NCI-H146 treated with DMSO at 0.1 percent for 48 hours (cell line): ENCODE results near the gene SLC35F3.
"Not testable (repeated sequence)": the region's sequence is repeated elsewhere in the genome, so short reads cannot be mapped to it uniquely, and the experiment has no call there.

Source experiments
- DNase-seq: peaks from one replicate; lab custom pipeline; 2025; ENCODE audit not compliant: unreplicated experiment; lab: John Stamatoyannopoulos, UW

SLC35F3 gene

DNA sequence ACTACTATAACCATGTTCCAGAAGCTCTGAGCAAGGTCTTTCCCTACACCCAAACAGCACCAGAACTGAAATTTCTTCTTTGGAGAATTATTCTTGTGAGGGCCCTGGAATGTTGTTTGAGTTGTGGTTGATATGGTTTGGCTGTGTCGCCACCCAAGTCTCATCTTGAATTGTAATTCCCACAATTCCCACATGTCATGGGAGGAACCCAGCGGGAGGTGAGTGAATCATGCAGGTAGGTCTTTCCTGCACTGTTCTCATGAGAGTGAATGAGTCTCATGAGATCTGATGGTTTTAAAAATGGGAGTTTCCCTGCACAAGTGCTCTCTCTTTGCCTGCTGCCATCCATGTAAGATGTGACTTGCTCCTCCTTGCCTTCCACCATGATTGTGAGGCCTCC lies 272.4 kb downstream of the SLC35F3 start:
- not testable (repeated sequence) for DNase-seq

DNA sequence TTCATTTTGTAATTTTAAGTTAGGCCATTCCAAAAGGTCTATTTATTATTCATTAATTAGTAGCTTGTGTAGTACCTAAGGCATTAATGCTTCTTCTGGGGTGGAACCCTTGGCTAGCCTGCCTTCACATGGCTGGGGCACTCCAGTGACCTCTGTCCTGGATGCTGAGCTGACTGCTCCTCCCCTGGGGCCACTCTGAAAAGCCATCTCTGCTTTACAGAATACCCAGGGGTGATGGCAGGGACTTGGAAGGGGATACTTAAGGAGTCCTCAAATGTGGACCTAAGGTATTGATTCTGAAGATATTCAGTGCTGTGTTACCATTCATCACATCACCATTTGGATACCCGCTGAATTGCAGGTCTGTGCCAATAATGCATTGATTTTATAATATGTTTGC lies 281.0 kb downstream of the SLC35F3 start:
- DNase-seq, result no peak

DNA sequence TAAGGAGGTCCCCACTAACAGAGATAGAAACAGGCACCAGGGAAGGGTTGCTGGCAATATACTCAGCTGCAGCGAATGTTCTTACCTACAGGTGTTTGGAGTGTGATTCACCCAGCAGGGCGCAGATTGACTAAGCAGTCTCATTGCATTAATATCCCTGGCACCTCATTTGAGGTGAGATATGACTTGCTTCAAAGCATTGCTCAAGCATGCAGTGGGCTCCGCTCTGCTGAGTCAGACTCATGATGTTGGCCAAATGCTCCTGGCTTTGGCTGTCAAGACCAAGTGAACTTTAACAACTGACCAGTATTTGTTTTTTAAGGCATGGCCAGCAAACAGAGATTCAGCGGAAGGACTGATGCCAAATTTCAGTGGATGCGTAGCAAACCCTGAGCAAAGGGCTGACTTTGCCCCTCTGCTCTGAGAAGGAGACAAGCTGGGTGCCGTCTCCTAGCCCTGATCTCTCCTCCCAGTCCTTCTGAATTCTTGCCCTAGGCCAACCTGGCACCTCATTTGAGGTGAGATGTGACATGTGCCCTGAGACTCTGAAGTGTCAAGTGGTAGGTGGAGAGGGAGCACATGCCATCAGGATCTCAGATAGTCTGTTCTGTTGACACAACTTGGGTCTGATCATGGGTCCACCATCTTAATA lies 281.7 kb downstream of the SLC35F3 start:
- DNase-seq, result no peak

DNA sequence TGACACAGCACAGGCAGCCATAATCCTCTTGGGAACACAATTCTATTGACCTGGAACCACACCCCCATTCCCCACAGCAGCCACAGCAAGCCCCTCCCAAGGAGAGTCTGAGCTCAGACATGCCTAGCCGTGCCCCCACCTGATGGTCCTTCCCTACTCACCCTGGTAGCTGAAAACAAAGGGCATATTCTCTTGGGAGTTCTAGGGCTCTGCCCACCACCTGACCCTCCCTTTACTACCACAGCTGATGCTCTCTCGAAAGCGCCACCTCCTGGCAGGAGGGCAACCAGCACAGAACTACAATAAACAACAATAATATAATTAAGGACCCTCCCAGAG lies 283.9 kb downstream of the SLC35F3 start:
- no peak for DNase-seq

DNA sequence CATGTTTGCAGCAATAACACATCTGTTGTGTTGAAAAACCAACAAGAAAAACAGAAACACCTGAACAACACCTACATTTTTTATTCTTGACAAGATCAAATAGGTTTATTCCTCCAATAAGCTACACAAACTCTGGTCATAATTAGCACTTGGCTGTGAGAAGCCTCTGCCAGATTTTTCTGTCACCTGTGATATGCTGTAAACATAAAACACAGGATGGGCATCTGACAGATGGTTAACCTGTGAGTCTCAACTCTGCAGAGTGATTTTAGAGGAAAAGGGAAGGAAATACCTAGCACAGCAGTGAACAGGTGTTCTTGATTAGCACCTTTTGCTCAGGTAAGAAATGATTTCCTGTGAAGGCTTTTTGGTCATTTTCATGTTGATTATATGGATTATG lies 293.4 kb downstream of the SLC35F3 start:
- no peak for DNase-seq

DNA sequence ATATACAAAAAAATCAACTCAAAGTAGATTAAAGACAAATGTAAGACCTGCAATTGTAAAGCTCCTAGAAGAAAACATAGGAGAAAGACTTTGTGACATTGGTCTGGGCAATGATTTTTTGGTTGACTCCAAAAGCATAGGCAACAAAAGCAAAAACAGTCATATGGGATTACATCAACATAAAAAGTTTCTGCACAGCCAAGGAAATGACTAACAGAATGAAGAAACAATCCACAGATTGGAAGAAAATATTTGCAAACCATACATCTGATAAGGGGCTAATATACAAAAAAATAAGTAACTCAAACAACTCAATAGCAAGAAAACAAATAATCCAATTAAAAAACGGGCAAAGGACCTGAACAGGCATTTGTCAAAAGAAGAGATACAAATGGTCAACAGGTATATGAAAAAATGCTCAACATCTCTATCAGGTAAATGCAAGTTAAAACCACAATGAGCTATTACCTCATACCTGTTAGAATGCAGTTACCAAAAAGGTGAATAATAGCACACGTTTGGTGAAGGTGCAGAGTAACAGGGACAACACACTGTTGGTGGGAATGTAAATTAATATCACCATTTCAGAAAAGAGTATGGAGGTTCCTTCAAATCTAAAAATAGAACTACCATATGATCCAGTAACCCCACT lies 295.1 kb downstream of the SLC35F3 start:
- no peak for DNase-seq

DNA sequence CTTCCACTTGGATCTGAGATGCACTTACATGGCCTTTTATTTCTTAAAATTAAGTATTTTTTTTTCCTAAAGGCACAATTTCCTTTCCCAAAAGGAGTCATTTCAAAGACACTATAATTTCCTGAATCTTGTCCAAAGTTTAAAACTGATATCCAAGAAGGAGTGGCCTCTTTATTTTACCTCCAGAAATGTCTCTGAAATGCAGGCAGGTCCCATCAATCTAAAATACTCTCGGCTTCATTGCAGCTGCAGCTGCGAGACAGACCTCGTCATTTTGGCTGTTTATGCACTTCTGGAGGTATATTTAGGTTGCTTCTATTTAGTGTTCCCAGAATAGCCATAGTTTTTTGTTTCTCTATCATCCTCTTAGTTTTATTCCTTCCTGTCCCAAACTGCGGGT lies 296.1 kb downstream of the SLC35F3 start:
- DNase-seq, result no peak

GRCh38 chr1:234201600-234201999 lies 297.1 kb downstream of the SLC35F3 start:
- no peak for DNase-seq

GRCh38 chr1:234205966-234206365 lies 301.5 kb downstream of the SLC35F3 start:
- DNase-seq, result no peak

DNA sequence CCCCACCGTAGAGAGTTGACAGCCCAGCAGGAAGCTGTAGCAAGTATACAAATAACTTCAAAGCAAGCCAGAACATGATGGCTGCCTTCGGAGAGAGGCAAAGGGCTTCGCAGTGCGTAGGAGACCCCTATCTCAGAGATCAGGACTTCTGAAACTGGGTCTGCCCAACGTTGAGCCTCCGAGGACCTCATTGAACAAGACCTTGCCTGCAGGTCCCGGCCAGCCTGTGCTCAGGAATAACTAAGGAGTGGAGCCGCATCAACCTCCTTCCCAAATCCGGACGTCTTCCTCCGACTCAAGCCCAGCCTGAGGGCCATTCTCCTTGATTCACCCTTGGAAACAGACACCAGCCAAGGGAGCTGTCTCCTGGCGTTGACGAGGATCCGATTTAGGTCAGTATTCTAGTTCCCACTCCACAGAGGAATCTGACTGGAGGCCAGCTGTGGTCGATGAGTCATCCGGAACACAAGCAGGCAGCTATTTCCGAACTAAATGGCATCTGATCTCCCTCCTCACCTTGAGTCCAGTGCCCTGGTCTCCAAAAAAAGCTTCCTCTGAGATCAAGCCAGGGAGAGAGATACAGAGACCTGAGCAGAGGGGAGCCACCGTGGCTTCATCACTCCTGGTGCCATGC lies 302.3 kb downstream of the SLC35F3 start:
- no peak for DNase-seq

- no peak for DNase-seq
Measured at GRCh38 chr1:234208351-234208750, 303.9 kb downstream of the SLC35F3 start.

DNA sequence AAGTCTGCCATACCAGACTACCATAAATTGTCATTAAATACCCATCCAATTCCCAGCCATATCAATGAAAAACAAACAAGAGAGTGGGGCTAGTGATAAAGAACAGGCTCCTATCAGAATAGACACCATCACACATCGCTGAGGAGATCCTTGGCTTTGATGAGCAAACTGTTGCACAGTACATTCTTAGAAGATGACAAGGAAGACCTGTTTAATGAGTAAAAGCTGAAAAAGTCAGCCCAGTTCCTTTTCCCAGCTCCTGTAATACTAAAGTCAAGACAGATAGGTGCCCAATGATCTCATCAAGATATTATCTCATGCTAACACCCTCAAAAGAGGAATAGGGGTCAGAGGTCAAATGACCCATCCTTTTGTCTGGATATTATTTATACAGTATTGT lies 304.3 kb downstream of the SLC35F3 start:
- DNase-seq, result no peak

- DNase-seq, result not testable (repeated sequence)
Measured at GRCh38 chr1:234210429-234210828, 306.0 kb downstream of the SLC35F3 start.

- DNase-seq, result not testable (repeated sequence)
Measured at GRCh38 chr1:234211855-234212254, 307.4 kb downstream of the SLC35F3 start.

- no peak for DNase-seq
Measured at GRCh38 chr1:234212764-234213657, 308.5 kb downstream of the SLC35F3 start.

- no peak for DNase-seq
Measured at GRCh38 chr1:234213658-234214128, 309.2 kb downstream of the SLC35F3 start.

- no peak for DNase-seq
Measured at GRCh38 chr1:234214129-234214910, 309.8 kb downstream of the SLC35F3 start.

GRCh38 chr1:234214911-234215892 lies 310.7 kb downstream of the SLC35F3 start:
- no peak for DNase-seq

DNA sequence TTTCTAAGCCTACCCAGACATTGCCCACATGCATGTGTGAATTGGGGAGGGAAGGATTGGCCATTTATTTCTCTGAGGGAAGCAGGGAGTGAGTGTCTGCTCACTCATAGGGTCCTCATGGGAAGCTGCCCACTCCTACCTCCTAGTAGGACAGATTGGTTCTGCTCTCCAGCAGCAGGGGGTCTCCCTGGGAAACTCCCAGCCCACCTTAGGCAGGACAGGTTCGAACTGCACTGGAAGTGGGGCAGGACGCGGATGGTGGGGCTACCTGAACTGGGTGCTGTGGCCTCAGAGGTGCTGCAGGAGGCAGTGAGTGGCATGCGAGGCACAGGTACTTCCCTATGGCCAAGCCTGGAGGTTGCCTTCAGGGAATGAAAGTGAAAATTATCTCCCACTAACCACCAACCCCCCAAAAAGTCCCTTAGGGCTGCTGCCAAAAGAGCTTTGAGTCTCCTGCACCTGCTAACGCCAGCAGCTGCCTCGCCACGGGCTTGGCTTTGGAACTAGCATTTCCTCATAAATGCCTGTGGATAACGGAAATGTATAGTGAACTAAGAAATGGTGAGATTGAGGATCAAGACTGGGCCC lies 311.7 kb downstream of the SLC35F3 start:
- no peak for DNase-seq
